ENCODE results near the gene KIF18B. TPM values are rescaled to one million over a fixed set of nuclear protein-coding genes. Genes with fewer than 3 reads are reported as not detected.
"Not testable (repeated sequence)": the region's sequence is repeated elsewhere in the genome, so short reads cannot be mapped to it uniquely, and the experiment has no call there.

The KIF18B gene
- total and polyA plus RNA-seq, 5 donors from 2014 or later: 0.19 to 0.60 (median 0.37) TPM; not detected in 1

GRCh38 chr17:44956998-44957981 is 9.7 kb upstream of the KIF18B start:
- no peak overlapping the region for H3K4me3 ChIP-seq (ENCODE audit: low read depth, low read length)
- no peaks in the 10 kb centered on the region for H3K36me3 Mint-ChIP-seq
- ATAC-seq (ENCODE audit: low read depth in 2 of 2) (no peak), DNase-seq (no peak)
- H3K4me1 Mint-ChIP-seq: peaks cover 0 to 11% (median 4%) of the 10 kb centered on the region in 4 donors
- H3K9me3 Mint-ChIP-seq: no peaks in the 10 kb centered on the region
- H3K4me3 Mint-ChIP-seq: peak overlapping the region in 1 of 4 donors; percentile 15
- H3K27ac Mint-ChIP-seq: no peak overlapping the region
- H3K27ac ChIP-seq (ENCODE audit: insufficient read depth, low read length, poor library complexity, severe bottlenecking): no peak overlapping the region
- no peaks in the 10 kb centered on the region for H3K36me3 ChIP-seq (ENCODE audit: control insufficient read depth, insufficient read depth, low read length)
- H3K27me3 Mint-ChIP-seq: peaks cover 47% of the 10 kb centered on the region
- no peaks in the 10 kb centered on the region for H3K9me3 ChIP-seq (ENCODE audit: control insufficient read depth in 2 of 2, low read length in 2 of 2)
- H3K27me3 ChIP-seq (ENCODE audit: control insufficient read depth, insufficient read depth, low read length): peaks cover 11% of the 10 kb centered on the region
- H3K4me1 ChIP-seq (ENCODE audit: control insufficient read depth, insufficient read depth, low read length, poor library complexity, severe bottlenecking): peaks cover 11% of the 10 kb centered on the region

- Mint-ChIP-seq H3K4me1 (peaks cover 0 to 11% (median 4%) of the 10 kb centered on the region in 4 donors), H3K36me3 (no peaks in the 10 kb centered on the region), H3K27ac (no peak overlapping the region), H3K27me3 (peaks cover 40% of the 10 kb centered on the region), H3K9me3 (no peaks in the 10 kb centered on the region), H3K4me3 (peak overlapping the region in 1 of 4 donors; percentile 33)
- Histone ChIP-seq H3K9me3 (ENCODE audit: control insufficient read depth in 2 of 2, low read length in 2 of 2) (no peaks in the 10 kb centered on the region), H3K36me3 (ENCODE audit: control insufficient read depth, insufficient read depth, low read length) (no peaks in the 10 kb centered on the region), H3K27me3 (ENCODE audit: control insufficient read depth, insufficient read depth, low read length) (peaks cover 8% of the 10 kb centered on the region), H3K4me1 (ENCODE audit: control insufficient read depth, insufficient read depth, low read length, poor library complexity, severe bottlenecking) (peaks cover 11% of the 10 kb centered on the region), H3K4me3 (ENCODE audit: low read depth, low read length) (no peak overlapping the region), H3K27ac (ENCODE audit: insufficient read depth, low read length, poor library complexity, severe bottlenecking) (no peak overlapping the region)
- DNase-seq (no peak), ATAC-seq (ENCODE audit: low read depth in 2 of 2) (no peak)
These were observed 8.3 kb upstream of the KIF18B start for GRCh38 chr17:44955674-44956425.

- H3K27me3 ChIP-seq (ENCODE audit: control insufficient read depth, insufficient read depth, low read length): no peaks in the 10 kb centered on the region
- no peaks in the 10 kb centered on the region for H3K9me3 Mint-ChIP-seq
- DNase-seq: no peak
- peaks cover 4% of the 10 kb centered on the region for H3K4me1 ChIP-seq (ENCODE audit: control insufficient read depth, insufficient read depth, low read length, poor library complexity, severe bottlenecking)
- no peaks in the 10 kb centered on the region for H3K36me3 Mint-ChIP-seq
- H3K27ac ChIP-seq (ENCODE audit: insufficient read depth, low read length, poor library complexity, severe bottlenecking): no peak overlapping the region
- no peak for ATAC-seq (ENCODE audit: low read depth in 2 of 2)
- H3K36me3 ChIP-seq (ENCODE audit: control insufficient read depth, insufficient read depth, low read length): no peaks in the 10 kb centered on the region
- no peak overlapping the region for H3K4me3 Mint-ChIP-seq
- H3K4me3 ChIP-seq (ENCODE audit: low read depth, low read length): no peak overlapping the region
- no peaks in the 10 kb centered on the region for H3K9me3 ChIP-seq (ENCODE audit: control insufficient read depth in 2 of 2, low read length in 2 of 2)
- no peak overlapping the region for H3K27ac Mint-ChIP-seq
- peaks cover 0 to 7% (median 3%) of the 10 kb centered on the region in 4 donors for H3K4me1 Mint-ChIP-seq
- peaks cover 27% of the 10 kb centered on the region for H3K27me3 Mint-ChIP-seq
These were observed 5.4 kb upstream of the KIF18B start for GRCh38 chr17:44952946-44953475.

- Histone ChIP-seq H3K9me3 (ENCODE audit: control insufficient read depth in 2 of 2, low read length in 2 of 2) (no peaks in the 10 kb centered on the region), H3K36me3 (ENCODE audit: control insufficient read depth, insufficient read depth, low read length) (no peaks in the 10 kb centered on the region), H3K27me3 (ENCODE audit: control insufficient read depth, insufficient read depth, low read length) (no peaks in the 10 kb centered on the region), H3K27ac (ENCODE audit: insufficient read depth, low read length, poor library complexity, severe bottlenecking) (no peak overlapping the region), H3K4me3 (ENCODE audit: low read depth, low read length) (peak overlapping the region; percentile 97), H3K4me1 (ENCODE audit: control insufficient read depth, insufficient read depth, low read length, poor library complexity, severe bottlenecking) (peaks cover 16% of the 10 kb centered on the region)
- ATAC-seq (ENCODE audit: low read depth in 2 of 2) (no peak), DNase-seq (no peak)
- Mint-ChIP-seq H3K9me3 (no peaks in the 10 kb centered on the region), H3K4me3 (peak overlapping the region; percentile 87 to 98 (median 96)), H3K4me1 (peaks cover 0 to 18% (median 6%) of the 10 kb centered on the region in 4 donors), H3K36me3 (no peaks in the 10 kb centered on the region), H3K27ac (peak overlapping the region in 2 of 3 donors; percentile 93 to 98), H3K27me3 (peaks cover 4% of the 10 kb centered on the region)
These were observed 782 bp upstream of the KIF18B start for GRCh38 chr17:44948315-44948795.

- not testable (repeated sequence) for H3K27me3 Mint-ChIP-seq; H3K9me3 Mint-ChIP-seq; H3K27me3 ChIP-seq (ENCODE audit: control insufficient read depth, insufficient read depth, low read length); DNase-seq; H3K36me3 Mint-ChIP-seq; H3K27ac Mint-ChIP-seq; ATAC-seq (ENCODE audit: low read depth in 2 of 2); H3K9me3 ChIP-seq (ENCODE audit: control insufficient read depth in 2 of 2, low read length in 2 of 2); H3K36me3 ChIP-seq (ENCODE audit: control insufficient read depth, insufficient read depth, low read length); H3K4me3 ChIP-seq (ENCODE audit: low read depth, low read length); H3K27ac ChIP-seq (ENCODE audit: insufficient read depth, low read length, poor library complexity, severe bottlenecking)
- Mint-ChIP-seq H3K4me3 (peak overlapping the region in 2 of 4 donors; percentile 22 to 41), H3K4me1 (peaks cover 0 to 32% (median 13%) of the 10 kb centered on the region in 4 donors)
- peaks cover 32% of the 10 kb centered on the region for H3K4me1 ChIP-seq (ENCODE audit: control insufficient read depth, insufficient read depth, low read length, poor library complexity, severe bottlenecking)
These were observed 1.9 kb downstream of the KIF18B start for GRCh38 chr17:44945652-44946051.

- ATAC-seq (ENCODE audit: low read depth in 2 of 2) (no peak), DNase-seq (no peak)
- no peaks in the 10 kb centered on the region for H3K27me3 Mint-ChIP-seq
- Histone ChIP-seq H3K4me3 (ENCODE audit: low read depth, low read length) (no peak overlapping the region), H3K36me3 (ENCODE audit: control insufficient read depth, insufficient read depth, low read length) (no peaks in the 10 kb centered on the region), H3K4me1 (ENCODE audit: control insufficient read depth, insufficient read depth, low read length, poor library complexity, severe bottlenecking) (peaks cover 25% of the 10 kb centered on the region), H3K27ac (ENCODE audit: insufficient read depth, low read length, poor library complexity, severe bottlenecking) (peak overlapping the region; percentile 44), H3K9me3 (ENCODE audit: control insufficient read depth in 2 of 2, low read length in 2 of 2) (no peaks in the 10 kb centered on the region), H3K27me3 (ENCODE audit: control insufficient read depth, insufficient read depth, low read length) (no peaks in the 10 kb centered on the region)
- H3K4me1 Mint-ChIP-seq: peaks cover 0 to 22% (median 14%) of the 10 kb centered on the region in 4 donors
- peak overlapping the region in 3 of 4 donors; percentile 29 to 77 (median 71) for H3K4me3 Mint-ChIP-seq
- no peaks in the 10 kb centered on the region for H3K36me3 Mint-ChIP-seq
- H3K27ac Mint-ChIP-seq: peak overlapping the region in 1 of 3 donors; percentile 21
- peaks cover 0 to 2% (median 0%) of the 10 kb centered on the region in 7 donors for H3K9me3 Mint-ChIP-seq
These were observed 5.1 kb downstream of the KIF18B start for GRCh38 chr17:44942456-44942855.

- Mint-ChIP-seq H3K4me1 (peaks cover 0 to 21% (median 17%) of the 10 kb centered on the region in 4 donors), H3K36me3 (no peaks in the 10 kb centered on the region), H3K27ac (peak overlapping the region; percentile 21 to 74 (median 48)), H3K4me3 (peak overlapping the region; percentile 16 to 77 (median 40)), H3K9me3 (peaks cover 0 to 2% (median 0%) of the 10 kb centered on the region in 7 donors), H3K27me3 (no peaks in the 10 kb centered on the region)
- Histone ChIP-seq H3K36me3 (ENCODE audit: control insufficient read depth, insufficient read depth, low read length) (no peaks in the 10 kb centered on the region), H3K27me3 (ENCODE audit: control insufficient read depth, insufficient read depth, low read length) (no peaks in the 10 kb centered on the region), H3K4me3 (ENCODE audit: low read depth, low read length) (peak overlapping the region; percentile 55), H3K27ac (ENCODE audit: insufficient read depth, low read length, poor library complexity, severe bottlenecking) (peak overlapping the region; percentile 44), H3K9me3 (ENCODE audit: control insufficient read depth in 2 of 2, low read length in 2 of 2) (no peaks in the 10 kb centered on the region), H3K4me1 (ENCODE audit: control insufficient read depth, insufficient read depth, low read length, poor library complexity, severe bottlenecking) (peaks cover 19% of the 10 kb centered on the region)
- peak; percentile 64 to 70 for ATAC-seq (ENCODE audit: low read depth in 2 of 2)
- peak in 1 of 3 donors; percentile 41 for DNase-seq
These were observed 5.8 kb downstream of the KIF18B start for GRCh38 chr17:44941712-44942331.
